Thymus (tissue), 14 donors: Measurements from ENCODE around the gene PGS1. TPM values are rescaled to one million over a fixed set of nuclear protein-coding genes. Genes with fewer than 3 reads are reported as not detected.
"Not testable (repeated sequence)": the region's sequence is repeated elsewhere in the genome, so short reads cannot be mapped to it uniquely, and the experiment has no call there.

ENCODE experiments used
- DNase-seq, 9 donors: peaks; one replicate each; pipeline ENCODE4 v3.0.0-alpha.2; 2013; ENCODE audit warnings: low spot score in 9 of 9, low read depth in 6 of 9, missing footprints in 1 of 9
- H3K27ac ChIP-seq, 2 donors: one replicate each; pipeline ENCODE4 v1.5.1; 2013; ENCODE audit warnings: control low read depth in 1 of 2, low read depth in 1 of 2, low read length in 1 of 2, mild to moderate bottlenecking in 1 of 2, moderate library complexity in 1 of 2
- H3K27me3 ChIP-seq, 2 donors: one replicate each; pipeline ENCODE4 v1.5.1; 2013; ENCODE audit warnings: low read length in 1 of 2; ENCODE audit not compliant: control insufficient read depth in 2 of 2, insufficient read depth in 1 of 2
- H3K36me3 ChIP-seq, 2 donors: one replicate each; pipeline ENCODE4 v1.5.1; 2013; ENCODE audit warnings: low read length in 1 of 2, mild to moderate bottlenecking in 1 of 2, moderate library complexity in 1 of 2; ENCODE audit not compliant: control insufficient read depth in 2 of 2, insufficient read depth in 2 of 2
- H3K4me1 ChIP-seq, 2 donors: one replicate each; pipeline ENCODE4 v1.5.1; 2013; ENCODE audit warnings: low read length in 2 of 2; ENCODE audit not compliant: control insufficient read depth in 2 of 2, insufficient read depth in 2 of 2
- H3K4me3 ChIP-seq, 2 donors: one replicate each; pipeline ENCODE4 v1.5.1; 2013; ENCODE audit warnings: low read length in 2 of 2, control low read depth in 1 of 2, mild to moderate bottlenecking in 1 of 2
- H3K9me3 ChIP-seq, 2 donors: one replicate each; pipeline ENCODE4 v1.5.1; 2013; ENCODE audit warnings: low read length in 1 of 2, mild to moderate bottlenecking in 1 of 2; ENCODE audit not compliant: control insufficient read depth in 2 of 2, insufficient read depth in 1 of 2
- WGBS: extraction: QIAGEN DNeasy Blood & Tissue Kit; methylation state at CpG from one replicate; pipeline ENCODE4 v1.1.7; 2013; 5-methylcytosine and 5-hydroxymethylcytosine counted together
- long read RNA-seq, 10 donors: transcript quantifications; one replicate each; lab custom pipeline, GENCODE V29; 2026
- polyA plus RNA-seq: library from polyadenylated mRNA; stranded (reverse); fragments of 200-250 nt; gene quantifications from one replicate; pipeline ENCODE4 v1.2.3, GENCODE V29; 2013
- total RNA-seq: library from RNA; stranded (reverse); fragments of 120-200 nt; gene quantifications from one replicate; pipeline ENCODE4 v1.2.4, GENCODE V29; 2013
- donor health status: healthy.

The PGS1 gene, protein sequence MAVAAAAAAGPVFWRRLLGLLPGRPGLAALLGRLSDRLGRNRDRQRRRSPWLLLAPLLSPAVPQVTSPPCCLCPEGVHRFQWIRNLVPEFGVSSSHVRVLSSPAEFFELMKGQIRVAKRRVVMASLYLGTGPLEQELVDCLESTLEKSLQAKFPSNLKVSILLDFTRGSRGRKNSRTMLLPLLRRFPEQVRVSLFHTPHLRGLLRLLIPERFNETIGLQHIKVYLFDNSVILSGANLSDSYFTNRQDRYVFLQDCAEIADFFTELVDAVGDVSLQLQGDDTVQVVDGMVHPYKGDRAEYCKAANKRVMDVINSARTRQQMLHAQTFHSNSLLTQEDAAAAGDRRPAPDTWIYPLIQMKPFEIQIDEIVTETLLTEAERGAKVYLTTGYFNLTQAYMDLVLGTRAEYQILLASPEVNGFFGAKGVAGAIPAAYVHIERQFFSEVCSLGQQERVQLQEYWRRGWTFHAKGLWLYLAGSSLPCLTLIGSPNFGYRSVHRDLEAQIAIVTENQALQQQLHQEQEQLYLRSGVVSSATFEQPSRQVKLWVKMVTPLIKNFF
- total RNA-seq (34.6 TPM), polyA plus RNA-seq (32.1 TPM)
- long read RNA-seq, donor 1, partial matches to known transcripts, result 0 of 1 reads
- long read RNA-seq, donor 1, other reads (novel, unspliced or antisense), result 0 of 1 reads
- long read RNA-seq, donor 2, result 0 reads
- long read RNA-seq, donor 3, partial matches to known transcripts, result 7 of 12 reads
- long read RNA-seq, donor 3, other reads (novel, unspliced or antisense), result 0 of 12 reads
- long read RNA-seq, donor 4, partial matches to known transcripts, result 0 of 1 reads
- long read RNA-seq, donor 4, other reads (novel, unspliced or antisense), result 0 of 1 reads
- long read RNA-seq, donor 5, partial matches to known transcripts, result 0 of 2 reads
- long read RNA-seq, donor 5, other reads (novel, unspliced or antisense), result 0 of 2 reads
- long read RNA-seq, donor 6, transcript PGS1-201 (10 exons, 2,201 nt), result major isoform, 9 of 10 reads
- long read RNA-seq, donor 6, partial matches to known transcripts, result 0 of 10 reads
- long read RNA-seq, donor 6, other reads (novel, unspliced or antisense), result 0 of 10 reads
- long read RNA-seq, donor 7, partial matches to known transcripts, result 0 of 3 reads
- long read RNA-seq, donor 7, other reads (novel, unspliced or antisense), result 0 of 3 reads
- long read RNA-seq, donor 8, partial matches to known transcripts, result 0 of 2 reads
- long read RNA-seq, donor 8, other reads (novel, unspliced or antisense), result 0 of 2 reads
- long read RNA-seq, donor 9, partial matches to known transcripts, result 13 of 14 reads
- long read RNA-seq, donor 9, other reads (novel, unspliced or antisense), result 0 of 14 reads
- long read RNA-seq, donor 10, partial matches to known transcripts, result 0 of 6 reads
- long read RNA-seq, donor 10, other reads (novel, unspliced or antisense), result 0 of 6 reads

DNA sequence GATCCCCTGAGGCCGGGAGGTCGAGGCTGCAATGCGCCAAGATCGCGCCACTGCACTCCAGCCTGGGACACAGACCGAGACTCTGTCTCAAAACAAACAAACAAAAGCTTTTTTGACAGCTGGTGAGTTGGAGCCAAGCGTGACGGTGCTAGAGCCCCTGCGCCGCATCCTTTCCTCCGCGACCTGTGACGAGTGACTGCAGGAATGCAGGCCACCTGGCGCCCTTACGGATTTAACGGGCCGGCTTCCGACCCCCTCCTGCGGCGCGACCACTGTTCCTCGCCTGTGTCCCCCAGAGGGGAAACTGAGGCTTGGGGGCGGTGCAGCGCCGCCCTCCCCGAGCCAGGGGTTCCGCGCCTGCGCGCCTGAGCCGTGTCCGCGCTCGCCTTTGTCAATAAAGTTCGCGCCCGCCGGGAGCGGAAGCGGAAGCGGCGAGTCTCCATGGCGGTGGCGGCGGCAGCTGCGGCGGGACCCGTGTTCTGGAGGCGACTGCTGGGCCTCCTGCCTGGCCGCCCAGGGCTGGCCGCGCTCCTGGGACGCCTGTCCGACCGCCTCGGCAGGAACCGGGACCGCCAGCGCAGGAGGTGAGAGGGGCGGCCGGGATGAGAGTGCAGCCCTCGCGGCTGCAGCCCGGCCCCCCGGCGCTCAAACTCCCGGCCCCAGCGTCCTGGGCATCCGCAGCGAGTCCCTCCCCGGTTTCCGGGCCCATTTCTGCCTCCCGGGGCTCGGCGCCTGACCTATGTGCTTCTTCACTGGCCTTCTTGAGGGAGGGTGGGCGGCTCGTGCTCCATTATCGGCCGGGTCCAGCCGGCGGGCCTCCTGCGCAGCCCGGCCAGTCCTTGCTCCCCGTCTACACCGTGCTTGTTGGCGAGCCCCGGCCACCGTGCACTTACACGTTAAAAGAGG, at the start of gene PGS1:
Gene PGS1 (plus strand): TSS at position 425 of the 906 bp plus-strand sequence. CDS start 17 bp downstream, at position 442.
- peaks cover 0 to 13% of the 10 kb centered on the region in 2 donors for H3K27me3 ChIP-seq
- no peaks in the 10 kb centered on the region for H3K9me3 ChIP-seq
- H3K4me1 ChIP-seq, result peaks cover 15 to 45% of the 10 kb centered on the region in 2 donors
- H3K27ac ChIP-seq, result peak within 1 kb of the TSS; percentile 72 to 92
- WGBS, result 3% methylated on average over 89 of the region's 89 CpGs
- peak within 1 kb of the TSS; percentile 84 to 93 for H3K4me3 ChIP-seq
- peak in 7 of 9 donors; percentile 74 to 93 (median 84) for DNase-seq
- peaks cover 0 to 4% of the 10 kb centered on the region in 2 donors for H3K36me3 ChIP-seq

DNA sequence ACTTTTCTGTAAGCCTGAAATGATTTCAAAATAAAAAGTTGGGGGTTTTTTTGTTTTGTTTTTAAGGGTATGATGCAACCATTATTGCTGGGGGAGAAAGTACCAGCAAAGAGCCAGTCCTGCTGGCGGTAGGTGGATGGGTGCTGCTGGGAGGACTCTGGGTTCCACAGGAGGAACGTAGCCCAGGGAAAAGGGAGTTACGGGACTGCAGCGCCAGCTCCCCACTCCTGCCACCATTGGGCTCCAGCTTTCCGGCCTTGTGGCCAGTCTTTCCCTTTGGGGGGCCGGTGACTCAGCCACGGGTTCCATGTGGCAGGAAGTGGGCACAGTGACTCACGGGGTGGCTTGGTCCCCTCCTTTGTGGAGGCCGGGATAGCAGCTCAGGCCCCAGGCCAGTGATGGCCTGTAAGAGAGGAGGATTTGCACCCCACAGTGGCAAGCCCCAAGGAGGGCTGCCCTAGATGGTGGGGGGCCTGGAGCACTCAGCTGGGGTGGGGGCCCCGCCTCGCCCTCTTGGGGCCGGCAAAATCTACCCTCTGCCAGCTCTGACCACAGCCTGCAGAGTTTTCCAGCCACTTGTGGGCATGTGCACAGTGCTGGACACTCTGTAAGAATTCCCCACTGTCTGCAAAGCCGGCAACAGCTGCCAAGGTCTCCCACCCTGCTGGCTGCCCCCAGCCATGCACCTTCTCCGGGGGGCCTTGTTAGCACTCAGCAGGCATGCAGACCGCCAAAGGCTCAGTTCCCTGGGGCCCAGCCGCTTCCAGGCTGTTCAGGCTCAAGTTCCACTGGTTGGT, 49.0 kb upstream of the PGS1 start:
- 66% methylated on average over 16 of the region's 16 CpGs for WGBS

DNA sequence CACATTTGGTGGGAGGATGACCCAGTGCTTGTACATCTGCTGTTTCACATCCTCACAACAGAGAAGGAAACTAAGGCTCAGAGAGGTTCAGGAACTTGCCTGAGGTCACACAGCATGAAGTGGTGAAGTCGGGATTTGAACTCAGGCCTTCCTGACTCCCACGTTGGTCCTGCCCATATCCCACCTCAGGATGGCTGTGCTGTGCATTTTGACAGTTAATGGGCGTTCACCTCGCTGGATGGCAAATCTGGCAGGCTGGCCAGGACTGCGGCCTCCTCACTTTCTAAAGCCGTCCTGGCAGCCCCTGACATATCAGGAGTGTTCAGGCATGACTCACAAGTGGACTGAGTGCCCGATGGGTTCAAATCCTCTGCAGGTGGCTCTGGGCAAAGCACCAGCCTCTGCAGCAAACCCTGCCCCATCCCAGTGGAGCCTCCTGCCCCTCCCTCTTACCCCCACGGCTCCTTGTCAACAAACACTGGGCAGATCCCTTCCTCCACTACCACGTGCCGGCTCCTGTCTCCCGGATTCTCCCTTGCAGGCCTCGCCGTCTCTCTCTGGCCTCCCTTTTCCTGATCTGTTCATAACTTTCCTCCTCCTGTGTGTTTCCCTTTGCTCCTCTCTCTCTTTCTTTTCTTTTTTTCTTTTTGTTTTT, 47.8 kb upstream of the PGS1 start:
- WGBS, result 96% methylated on average over 13 of the region's 13 CpGs
- peaks cover 0 to 5% of the 10 kb centered on the region in 2 donors for H3K9me3 ChIP-seq
- H3K36me3 ChIP-seq, result no peaks in the 10 kb centered on the region
- peaks cover 3 to 16% of the 10 kb centered on the region in 2 donors for H3K4me1 ChIP-seq
- DNase-seq, result no peak
- no peak overlapping the region for H3K27ac ChIP-seq
- no peaks in the 10 kb centered on the region for H3K27me3 ChIP-seq
- H3K4me3 ChIP-seq, result no peak overlapping the region

More for the DNA sequence above, 49.0 kb upstream of the PGS1 start:
- DNase-seq, result no peak
- peaks cover 0 to 5% of the 10 kb centered on the region in 2 donors for H3K9me3 ChIP-seq
- H3K27me3 ChIP-seq, result no peaks in the 10 kb centered on the region
- no peaks in the 10 kb centered on the region for H3K36me3 ChIP-seq
- no peak overlapping the region for H3K27ac ChIP-seq
- no peak overlapping the region for H3K4me3 ChIP-seq
- H3K4me1 ChIP-seq, result peaks cover 11 to 28% of the 10 kb centered on the region in 2 donors

DNA sequence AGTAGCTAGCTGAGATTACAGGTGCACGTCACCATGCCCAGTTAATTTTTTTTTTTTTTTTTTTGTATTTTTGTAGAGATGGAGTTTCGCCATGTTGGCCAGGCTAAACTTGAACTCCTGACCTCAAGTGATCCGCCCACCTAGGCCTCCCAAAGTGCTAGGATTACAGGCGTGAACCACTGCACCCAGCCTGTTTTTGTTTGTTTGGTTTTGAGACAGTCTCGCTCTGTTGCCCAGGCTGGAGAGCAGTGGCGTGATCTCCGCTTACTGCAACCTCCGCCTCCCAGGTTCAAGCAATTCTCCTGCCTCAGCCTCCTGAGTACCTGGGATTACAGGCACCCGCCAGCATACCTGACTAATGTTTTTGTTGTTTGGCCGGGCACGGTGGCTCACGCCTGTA, 47.1 kb upstream of the PGS1 start:
- DNase-seq, H3K9me3 ChIP-seq, H3K36me3 ChIP-seq, H3K27ac ChIP-seq, H3K4me3 ChIP-seq, H3K27me3 ChIP-seq: not testable (repeated sequence)
- 93% methylated on average over 12 of the region's 12 CpGs for WGBS
- peaks cover 3 to 14% of the 10 kb centered on the region in 2 donors for H3K4me1 ChIP-seq

DNA sequence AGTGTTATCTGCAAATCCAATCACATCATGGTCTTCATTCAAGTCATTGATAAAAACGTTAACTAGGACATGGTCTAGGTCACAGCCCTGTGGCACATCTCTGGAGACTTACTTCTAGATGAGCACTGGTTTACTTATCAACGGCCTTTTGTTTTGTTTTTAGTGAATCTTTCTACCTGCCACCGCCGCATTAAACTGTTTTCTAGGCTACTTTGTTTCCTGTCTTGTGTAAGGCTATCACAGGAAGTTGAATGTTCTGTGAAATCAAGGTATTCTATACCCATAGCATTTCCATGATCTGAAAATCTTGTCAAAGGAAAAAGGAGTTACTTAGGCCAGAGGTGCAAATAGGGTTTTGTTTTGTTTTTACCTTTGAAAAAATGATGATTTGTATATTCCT, 45.5 kb upstream of the PGS1 start:
- Histone ChIP-seq H3K27me3 (peaks cover 0 to 7% of the 10 kb centered on the region in 2 donors), H3K4me1 (peaks cover 3 to 14% of the 10 kb centered on the region in 2 donors), H3K9me3 (no peaks in the 10 kb centered on the region), H3K27ac (no peak overlapping the region), H3K36me3 (no peaks in the 10 kb centered on the region), H3K4me3 (no peak overlapping the region)
- DNase-seq, result no peak
- WGBS, result 71% methylated on average over 4 of the region's 4 CpGs

DNA sequence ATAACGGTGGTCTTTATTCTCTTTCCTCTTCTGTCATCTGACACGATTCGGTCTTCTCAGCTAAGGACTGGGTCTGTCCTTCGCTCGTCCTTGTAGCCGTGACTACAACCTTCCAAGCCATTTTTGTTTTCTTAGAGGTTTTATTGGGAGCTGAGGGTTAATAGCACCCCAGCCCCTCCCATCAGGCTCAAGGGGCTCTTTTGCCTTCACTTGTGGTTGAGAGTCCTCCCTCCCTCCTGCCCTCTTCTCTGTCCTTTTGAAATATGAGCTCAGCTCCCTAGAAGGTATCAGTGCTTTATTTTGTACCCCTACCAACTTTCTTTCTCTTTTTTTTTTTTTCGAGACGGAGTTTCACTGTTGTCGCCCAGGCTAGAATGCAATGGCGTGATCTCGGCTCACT, 43.2 kb upstream of the PGS1 start:
- Histone ChIP-seq H3K9me3 (no peaks in the 10 kb centered on the region), H3K27me3 (peaks cover 0 to 13% of the 10 kb centered on the region in 2 donors), H3K27ac (no peak overlapping the region), H3K4me3 (no peak overlapping the region), H3K36me3 (no peaks in the 10 kb centered on the region), H3K4me1 (peaks cover 3 to 17% of the 10 kb centered on the region in 2 donors)
- no peak for DNase-seq
- WGBS, result 97% methylated on average over 11 of the region's 11 CpGs
